HCT116 (cell line): Measurements from ENCODE around the gene THBD. TPM values are rescaled to one million over a fixed set of nuclear protein-coding genes. Genes with fewer than 3 reads are reported as not detected.

Experiments used
- ATAC-seq: fragments of 200-7000 bp; cut with Tn5 transposase; 2 replicates; pipeline ENCODE4 v1.9.1; 2020; ENCODE audit warnings: mild to moderate bottlenecking, moderate library complexity
- BruUV-seq: library from RNA; stranded (reverse); fragments of 400-500 nt; replicated peaks from 2 replicates; lab custom pipeline; 2021; lab: Mats Ljungman, UMichigan
- CTCF ChIA-PET: fragments of 300-600 bp; sonication (Branson Sonifier 250); formaldehyde crosslinking; loops from one replicate; lab custom pipeline; 2021; ENCODE audit warnings: antibody characterized with exemption; lab: Charles Lee
- POLR2A ChIA-PET: fragments of 300-600, 350-600 bp; sonication (Branson Sonifier 250); formaldehyde crosslinking; loops from one replicate; lab custom pipeline; 2021; ENCODE audit warnings: antibody characterized with exemption; lab: Charles Lee
- RAD21 ChIA-PET, 2 experiments: fragments of 300-600 bp; sonication (Branson Sonifier 250); formaldehyde crosslinking; loops; one replicate each; lab custom pipeline; 2023; ENCODE audit warnings: low total read pairs in 2 of 2; ENCODE audit not compliant: uncharacterized antibody in 2 of 2, unreplicated experiment in 2 of 2, low non-redundant PET in 1 of 2; lab: Charles Lee
- DNase-seq: peaks from one replicate; pipeline ENCODE4 v3.0.0-alpha.2; 2010; ENCODE audit warnings: low read depth, low spot score
- H2AFZ ChIP-seq: fragments of 200-600 bp; shearing (Covaris generic), sonication (generic); 2 replicates; pipeline ENCODE4 v1.6.1; 2017; ENCODE audit warnings: low read depth, mixed run types, mixed read lengths, antibody characterized with exemption, low read length; ENCODE audit not compliant: poor library complexity, severe bottlenecking
- H3K27ac ChIP-seq: 2 replicates; pipeline ENCODE4 v1.5.1; 2012; ENCODE audit warnings: low read depth, low read length
- H3K27me3 ChIP-seq: fragments of 200-600 bp; sonication (generic); 2 replicates; pipeline ENCODE4 v1.6.1; 2016; ENCODE audit warnings: mixed run types, low read length, mixed read lengths; ENCODE audit not compliant: insufficient read depth
- H3K36me3 ChIP-seq, 2 experiments: fragments of 200-500 bp in 1 of 2; fragments of 200-600 bp in 1 of 2; sonication (Bioruptor generic) in 1 of 2; sonication (generic) in 1 of 2; 2 replicates each; pipeline versions ENCODE4 v1.5.1 to v1.6.1; 2014 to 2016; ENCODE audit warnings: low read length in 2 of 2, inconsistent platforms in 1 of 2, mixed read lengths in 1 of 2, mixed run types in 1 of 2; ENCODE audit not compliant: insufficient read depth in 2 of 2, control insufficient read depth in 1 of 2
- H3K4me1 ChIP-seq, 2 experiments: fragments of 200-600 bp in 1 of 2; sonication (generic) in 1 of 2; 2 replicates each; pipeline versions ENCODE4 v1.5.1 to v1.6.1; 2012 to 2017; ENCODE audit warnings: low read length in 2 of 2, inconsistent platforms in 1 of 2, mild to moderate bottlenecking in 1 of 2, mixed read lengths in 1 of 2, mixed run types in 1 of 2, moderate library complexity in 1 of 2; ENCODE audit not compliant: insufficient read depth in 2 of 2, control insufficient read depth in 1 of 2
- H3K4me2 ChIP-seq: fragments of 200-600 bp; sonication (generic); 2 replicates; pipeline ENCODE4 v1.6.1; 2017; ENCODE audit warnings: mixed run types, low read length, mixed read lengths
- H3K4me3 ChIP-seq, 2 experiments: fragments of 200-600 bp in 1 of 2; sonication (generic) in 1 of 2; replicated peaks in 1 of 2; 2 replicates each; pipeline ENCODE4 v1.5.1; 2011 to 2016; ENCODE audit warnings: low read length in 2 of 2, control low read depth in 1 of 2, low read depth in 1 of 2, mild to moderate bottlenecking in 1 of 2, mixed read lengths in 1 of 2, mixed run types in 1 of 2
- H3K79me2 ChIP-seq: fragments of 200-600 bp; sonication (generic); 2 replicates; pipeline ENCODE4 v1.6.1; 2017; ENCODE audit warnings: mild to moderate bottlenecking, mixed run types, low read length, moderate library complexity, mixed read lengths; ENCODE audit not compliant: insufficient read depth
- H3K9ac ChIP-seq: fragments of 200-600 bp; sonication (generic); 2 replicates; pipeline ENCODE4 v1.6.1; 2016; ENCODE audit warnings: low read length, mixed read lengths
- H3K9me2 ChIP-seq: fragments of 200-600 bp; sonication (generic), shearing (Covaris generic); 2 replicates; pipeline ENCODE4 v1.6.1; 2017; ENCODE audit warnings: mixed run types, mild to moderate bottlenecking, moderate library complexity; ENCODE audit not compliant: insufficient read depth
- H3K9me3 ChIP-seq, 2 experiments: fragments of 200-500 bp in 1 of 2; fragments of 200-600 bp in 1 of 2; sonication (Bioruptor generic) in 1 of 2; sonication (generic) in 1 of 2; 2 replicates each; pipeline ENCODE4 v1.6.1; 2014 to 2017; ENCODE audit warnings: low read length in 2 of 2, mixed read lengths in 2 of 2, inconsistent platforms in 1 of 2, low read depth in 1 of 2, mild to moderate bottlenecking in 1 of 2, mixed run types in 1 of 2, moderate library complexity in 1 of 2; ENCODE audit not compliant: control insufficient read depth in 1 of 2, insufficient read depth in 1 of 2
- H4K20me1 ChIP-seq: fragments of 200-600 bp; sonication (generic), shearing (Covaris generic); 2 replicates; pipeline ENCODE4 v1.6.1; 2017; ENCODE audit warnings: mixed run types, mild to moderate bottlenecking, moderate library complexity; ENCODE audit not compliant: insufficient read depth
- CBX3 ChIP-seq: IDR thresholded peaks from 2 replicates; pipeline ENCODE4 v1.6.1; 2012; ENCODE audit warnings: low read depth
- CEBPB ChIP-seq: IDR thresholded peaks from 2 replicates; pipeline ENCODE4 v1.6.1; 2012; ENCODE audit warnings: low read depth
- EGR1 ChIP-seq: IDR thresholded peaks from 2 replicates; pipeline ENCODE4 v1.6.1; 2012; ENCODE audit warnings: low read depth
- ELF1 ChIP-seq: IDR thresholded peaks from 2 replicates; pipeline ENCODE4 v1.6.1; 2012; ENCODE audit warnings: low read depth, borderline replicate concordance
- EZH2 ChIP-seq: fragments of 200-600 bp; sonication (generic); IDR thresholded peaks from 2 replicates; pipeline ENCODE4 v1.6.1; 2017; ENCODE audit warnings: antibody characterized with exemption, mixed run types
- EZH2phosphoT487 ChIP-seq: fragments of 200-600 bp; IDR thresholded peaks from 2 replicates; pipeline ENCODE4 v1.6.1; 2018; ENCODE audit warnings: antibody characterized with exemption, borderline replicate concordance
- FOSL1 ChIP-seq: IDR thresholded peaks from 2 replicates; pipeline ENCODE4 v1.6.1; 2012; ENCODE audit warnings: low read depth
- POLR2A ChIP-seq: IDR thresholded peaks from 2 replicates; pipeline ENCODE4 v1.7.0; 2011; ENCODE audit warnings: borderline replicate concordance; ENCODE audit not compliant: insufficient read depth, insufficient read length; ENCODE audit errors: extremely low read depth
- POLR2AphosphoS5 ChIP-seq: IDR thresholded peaks from 2 replicates; pipeline ENCODE4 v1.6.1; 2011; ENCODE audit warnings: mild to moderate bottlenecking, low read depth, low read length, moderate library complexity
- SIN3A ChIP-seq: IDR thresholded peaks from 2 replicates; pipeline ENCODE4 v1.6.1; 2012; ENCODE audit warnings: low read depth
- SRF ChIP-seq: IDR thresholded peaks from 2 replicates; pipeline ENCODE4 v1.6.1; 2012; ENCODE audit warnings: low read depth
- TCF7L2 ChIP-seq: IDR thresholded peaks from 2 replicates; pipeline ENCODE4 v1.7.0; 2011; ENCODE audit warnings: borderline replicate concordance, inconsistent platforms; ENCODE audit not compliant: insufficient read depth, insufficient read length; ENCODE audit errors: extremely low read depth
- intact Hi-C: fragments of 100-400 bp; cut with micrococcal nuclease; formaldehyde crosslinking; loops from 2 replicates; pipeline ENCODE4 v1.10.0; 2022
- total RNA-seq: library from RNA; stranded (reverse); gene quantifications from one replicate; pipeline ENCODE4 v1.2.1, GENCODE V29; 2021; ENCODE audit not compliant: unreplicated experiment
- TF ChIP-seq, protein P1 (sequence below): IDR thresholded peaks from 2 replicates; pipeline ENCODE4 v1.6.1; 2011; ENCODE audit warnings: mild to moderate bottlenecking, low read length, moderate library complexity; ENCODE audit not compliant: insufficient replicate concordance; ENCODE audit errors: extremely low read depth
- TF ChIP-seq, protein P2 (sequence below), 3 experiments: fragments of 200-600 bp in 1 of 3; sonication (generic) in 1 of 3; IDR thresholded peaks in 2 of 3; conservative IDR thresholded peaks in 1 of 3; 2 replicates each; pipeline ENCODE4 v1.5.1; 2012 to 2017; ENCODE audit warnings: low read depth in 2 of 3, low read length in 2 of 3, antibody characterized with exemption in 1 of 3, borderline replicate concordance in 1 of 3, control low read depth in 1 of 3, mild to moderate bottlenecking in 1 of 3, mixed read lengths in 1 of 3, mixed run types in 1 of 3, moderate library complexity in 1 of 3; ENCODE audit not compliant: insufficient read depth in 1 of 3
- TF ChIP-seq, protein P3 (sequence below): IDR thresholded peaks from 2 replicates; pipeline ENCODE4 v1.6.1; 2012
- TF ChIP-seq, protein P4 (sequence below): IDR thresholded peaks from 2 replicates; pipeline ENCODE4 v1.6.1; 2012; ENCODE audit warnings: low read depth
- TF ChIP-seq, protein P5 (sequence below): IDR thresholded peaks from 2 replicates; pipeline ENCODE4 v1.6.1; 2012

The THBD gene
- total RNA-seq, 1 experiment from 2014 or later: 0.39 TPM

DNA sequence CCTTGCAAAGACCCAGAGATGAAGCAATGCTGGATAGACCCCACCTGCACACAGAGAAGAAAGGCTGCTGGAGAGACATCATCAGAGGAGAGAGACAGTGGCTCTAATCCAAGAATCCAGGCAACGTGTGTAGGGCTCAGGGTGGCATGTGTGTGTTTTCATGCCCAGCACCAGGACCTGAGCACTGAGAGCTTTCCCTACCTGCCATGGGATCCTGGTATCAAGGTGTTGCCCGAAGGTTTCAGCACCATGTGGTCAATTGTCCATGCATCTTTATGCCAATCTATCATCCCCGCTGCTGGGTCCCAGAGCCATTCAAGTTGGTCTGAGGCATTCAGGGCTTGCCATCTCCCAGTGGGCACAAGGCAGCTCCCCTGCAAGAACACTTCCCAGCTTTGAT, 44.1 kb upstream of the THBD start:
- intact Hi-C loops: no loop called here
- CTCF ChIA-PET: no interaction called here
- Histone ChIP-seq H3K9me2 (no peaks in the 10 kb centered on the region), H3K9ac (no peak overlapping the region), H3K4me1 (peaks cover 0 to 10% of the 10 kb centered on the region in 2 experiments; a peak in 3 of 4 replicates), H3K79me2 (no peaks in the 10 kb centered on the region), H4K20me1 (no peaks in the 10 kb centered on the region), H3K4me2 (no peak overlapping the region), H3K4me3 (no peak overlapping the region), H2AFZ (no peak overlapping the region), H3K36me3 (no peaks in the 10 kb centered on the region), H3K27me3 (peaks cover 27% of the 10 kb centered on the region), H3K27ac (no peak overlapping the region), H3K9me3 (no peaks in the 10 kb centered on the region)
- RAD21 ChIA-PET: no interaction called here
- ATAC-seq: no peak
- DNase-seq: no peak
- POLR2A ChIA-PET: no interaction called here
- BruUV-seq: no TSS peak
- no peak for TF ChIP-seq ELF1
- no peak for TF ChIP-seq CEBPB
- no peak for TF ChIP-seq EZH2phosphoT487
- no peak for TF ChIP-seq EGR1
- TF ChIP-seq, protein P1, sequence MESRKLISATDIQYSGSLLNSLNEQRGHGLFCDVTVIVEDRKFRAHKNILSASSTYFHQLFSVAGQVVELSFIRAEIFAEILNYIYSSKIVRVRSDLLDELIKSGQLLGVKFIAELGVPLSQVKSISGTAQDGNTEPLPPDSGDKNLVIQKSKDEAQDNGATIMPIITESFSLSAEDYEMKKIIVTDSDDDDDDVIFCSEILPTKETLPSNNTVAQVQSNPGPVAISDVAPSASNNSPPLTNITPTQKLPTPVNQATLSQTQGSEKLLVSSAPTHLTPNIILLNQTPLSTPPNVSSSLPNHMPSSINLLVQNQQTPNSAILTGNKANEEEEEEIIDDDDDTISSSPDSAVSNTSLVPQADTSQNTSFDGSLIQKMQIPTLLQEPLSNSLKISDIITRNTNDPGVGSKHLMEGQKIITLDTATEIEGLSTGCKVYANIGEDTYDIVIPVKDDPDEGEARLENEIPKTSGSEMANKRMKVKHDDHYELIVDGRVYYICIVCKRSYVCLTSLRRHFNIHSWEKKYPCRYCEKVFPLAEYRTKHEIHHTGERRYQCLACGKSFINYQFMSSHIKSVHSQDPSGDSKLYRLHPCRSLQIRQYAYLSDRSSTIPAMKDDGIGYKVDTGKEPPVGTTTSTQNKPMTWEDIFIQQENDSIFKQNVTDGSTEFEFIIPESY: no peak
- TF ChIP-seq, protein P2, sequence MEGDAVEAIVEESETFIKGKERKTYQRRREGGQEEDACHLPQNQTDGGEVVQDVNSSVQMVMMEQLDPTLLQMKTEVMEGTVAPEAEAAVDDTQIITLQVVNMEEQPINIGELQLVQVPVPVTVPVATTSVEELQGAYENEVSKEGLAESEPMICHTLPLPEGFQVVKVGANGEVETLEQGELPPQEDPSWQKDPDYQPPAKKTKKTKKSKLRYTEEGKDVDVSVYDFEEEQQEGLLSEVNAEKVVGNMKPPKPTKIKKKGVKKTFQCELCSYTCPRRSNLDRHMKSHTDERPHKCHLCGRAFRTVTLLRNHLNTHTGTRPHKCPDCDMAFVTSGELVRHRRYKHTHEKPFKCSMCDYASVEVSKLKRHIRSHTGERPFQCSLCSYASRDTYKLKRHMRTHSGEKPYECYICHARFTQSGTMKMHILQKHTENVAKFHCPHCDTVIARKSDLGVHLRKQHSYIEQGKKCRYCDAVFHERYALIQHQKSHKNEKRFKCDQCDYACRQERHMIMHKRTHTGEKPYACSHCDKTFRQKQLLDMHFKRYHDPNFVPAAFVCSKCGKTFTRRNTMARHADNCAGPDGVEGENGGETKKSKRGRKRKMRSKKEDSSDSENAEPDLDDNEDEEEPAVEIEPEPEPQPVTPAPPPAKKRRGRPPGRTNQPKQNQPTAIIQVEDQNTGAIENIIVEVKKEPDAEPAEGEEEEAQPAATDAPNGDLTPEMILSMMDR (IDR thresholded peaks at IDR 0.05 in 2 of 3, conservative IDR thresholded peaks at IDR 0.05 in 1 of 3; ENCODE audit: borderline replicate concordance in 1 of 3, insufficient read depth in 1 of 3, low read depth in 2 of 3, low read length in 2 of 3): no peak
- TF ChIP-seq SRF: no peak
- TF ChIP-seq TCF7L2: no peak
- no peak for TF ChIP-seq POLR2A
- TF ChIP-seq FOSL1: no peak
- no peak for TF ChIP-seq CBX3
- TF ChIP-seq, protein P3, sequence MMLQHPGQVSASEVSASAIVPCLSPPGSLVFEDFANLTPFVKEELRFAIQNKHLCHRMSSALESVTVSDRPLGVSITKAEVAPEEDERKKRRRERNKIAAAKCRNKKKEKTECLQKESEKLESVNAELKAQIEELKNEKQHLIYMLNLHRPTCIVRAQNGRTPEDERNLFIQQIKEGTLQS: no peak
- TF ChIP-seq POLR2AphosphoS5: no peak
- TF ChIP-seq SIN3A: no peak
- no peak for TF ChIP-seq EZH2
- TF ChIP-seq, protein P4, sequence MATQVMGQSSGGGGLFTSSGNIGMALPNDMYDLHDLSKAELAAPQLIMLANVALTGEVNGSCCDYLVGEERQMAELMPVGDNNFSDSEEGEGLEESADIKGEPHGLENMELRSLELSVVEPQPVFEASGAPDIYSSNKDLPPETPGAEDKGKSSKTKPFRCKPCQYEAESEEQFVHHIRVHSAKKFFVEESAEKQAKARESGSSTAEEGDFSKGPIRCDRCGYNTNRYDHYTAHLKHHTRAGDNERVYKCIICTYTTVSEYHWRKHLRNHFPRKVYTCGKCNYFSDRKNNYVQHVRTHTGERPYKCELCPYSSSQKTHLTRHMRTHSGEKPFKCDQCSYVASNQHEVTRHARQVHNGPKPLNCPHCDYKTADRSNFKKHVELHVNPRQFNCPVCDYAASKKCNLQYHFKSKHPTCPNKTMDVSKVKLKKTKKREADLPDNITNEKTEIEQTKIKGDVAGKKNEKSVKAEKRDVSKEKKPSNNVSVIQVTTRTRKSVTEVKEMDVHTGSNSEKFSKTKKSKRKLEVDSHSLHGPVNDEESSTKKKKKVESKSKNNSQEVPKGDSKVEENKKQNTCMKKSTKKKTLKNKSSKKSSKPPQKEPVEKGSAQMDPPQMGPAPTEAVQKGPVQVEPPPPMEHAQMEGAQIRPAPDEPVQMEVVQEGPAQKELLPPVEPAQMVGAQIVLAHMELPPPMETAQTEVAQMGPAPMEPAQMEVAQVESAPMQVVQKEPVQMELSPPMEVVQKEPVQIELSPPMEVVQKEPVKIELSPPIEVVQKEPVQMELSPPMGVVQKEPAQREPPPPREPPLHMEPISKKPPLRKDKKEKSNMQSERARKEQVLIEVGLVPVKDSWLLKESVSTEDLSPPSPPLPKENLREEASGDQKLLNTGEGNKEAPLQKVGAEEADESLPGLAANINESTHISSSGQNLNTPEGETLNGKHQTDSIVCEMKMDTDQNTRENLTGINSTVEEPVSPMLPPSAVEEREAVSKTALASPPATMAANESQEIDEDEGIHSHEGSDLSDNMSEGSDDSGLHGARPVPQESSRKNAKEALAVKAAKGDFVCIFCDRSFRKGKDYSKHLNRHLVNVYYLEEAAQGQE: no peak
- TF ChIP-seq, protein P5, sequence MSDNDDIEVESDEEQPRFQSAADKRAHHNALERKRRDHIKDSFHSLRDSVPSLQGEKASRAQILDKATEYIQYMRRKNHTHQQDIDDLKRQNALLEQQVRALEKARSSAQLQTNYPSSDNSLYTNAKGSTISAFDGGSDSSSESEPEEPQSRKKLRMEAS: no peak
